Fibroblast of skin of abdomen (primary cell): ENCODE measurements around the gene PPP1R10.

Experiments
- DNase-seq: peaks from one replicate; pipeline ENCODE4 v3.0.0-alpha.2; 2013

Gene PPP1R10

GRCh38 chr6:30618270-30618797 is 1.3 kb upstream of the PPP1R10 start:
- DNase-seq = no peak

GRCh38 chr6:30617565-30618269 is 674 bp upstream of the PPP1R10 start, which contains the start of gene MRPS18B:
Gene MRPS18B (plus strand): TSS chr6:30617840. CDS start chr6:30617866, 26 bp downstream.
- peak; percentile 98 for DNase-seq

- no peak for DNase-seq
Measured at GRCh38 chr6:30615958-30616810, 859 bp downstream of the PPP1R10 start.

GRCh38 chr6:30615219-30615957 is 1.7 kb downstream of the PPP1R10 start:
- peak; percentile 96 for DNase-seq

- DNase-seq = peak; percentile 99
Measured at GRCh38 chr6:30614843-30615218, 2.2 kb downstream of the PPP1R10 start.

GRCh38 chr6:30614044-30614842 is 2.8 kb downstream of the PPP1R10 start:
- no peak for DNase-seq

- DNase-seq = no peak
Measured at GRCh38 chr6:30613251-30614043, 3.6 kb downstream of the PPP1R10 start.

GRCh38 chr6:30612687-30613248 is 4.3 kb downstream of the PPP1R10 start:
- peak; percentile 62 for DNase-seq

- DNase-seq = no peak
Measured at GRCh38 chr6:30612213-30612612, 4.8 kb downstream of the PPP1R10 start.

GRCh38 chr6:30611856-30612194 is 5.2 kb downstream of the PPP1R10 start:
- no peak for DNase-seq

- no peak for DNase-seq
Measured at GRCh38 chr6:30611150-30611855, 5.7 kb downstream of the PPP1R10 start.

GRCh38 chr6:30610065-30610464 is 7.0 kb downstream of the PPP1R10 start:
- DNase-seq = no peak

GRCh38 chr6:30603961-30604360 is 13.1 kb downstream of the PPP1R10 start:
- no peak for DNase-seq

GRCh38 chr6:30601815-30602641 is 15.0 kb downstream of the PPP1R10 start:
- DNase-seq = no peak

GRCh38 chr6:30601436-30601814 is 15.6 kb downstream of the PPP1R10 start:
- no peak for DNase-seq

GRCh38 chr6:30600451-30600961 is 16.5 kb downstream of the PPP1R10 start:
- no peak for DNase-seq

- no peak for DNase-seq
Measured at GRCh38 chr6:30599625-30600324, 17.3 kb downstream of the PPP1R10 start.

- DNase-seq = no peak
Measured at GRCh38 chr6:30598912-30599624, 18.0 kb downstream of the PPP1R10 start.
